ENCODE results near the gene PER3. TPM values are rescaled to one million over a fixed set of nuclear protein-coding genes. Genes with fewer than 3 reads are reported as not detected.

Gene PER3
- total RNA-seq, 1 experiment from 2014 or later, result 9.0 TPM

GRCh38 chr1:7738044-7738443 is 46.0 kb upstream of the PER3 start:
- Histone ChIP-seq H3K9me3 (ENCODE audit: control insufficient read depth, low read depth, low read length) (no peaks in the 10 kb centered on the region), H3K27ac (ENCODE audit: insufficient read length, low read depth, low read length) (no peak overlapping the region), H3K23ac (ENCODE audit: insufficient read length, low read depth, low read length) (no peak overlapping the region), H3K18ac (ENCODE audit: insufficient read length, low read depth, low read length) (no peak overlapping the region), H4K8ac (replicated peaks; ENCODE audit: insufficient read length, low read depth, low read length) (no peak overlapping the region), H2BK20ac (ENCODE audit: low read depth, low read length, poor library complexity, severe bottlenecking) (no peak overlapping the region), H3K14ac (ENCODE audit: insufficient read depth, low read length) (no peak overlapping the region), H3K4me1 (ENCODE audit: insufficient read depth, low read length) (no peaks in the 10 kb centered on the region), H2BK120ac (ENCODE audit: low read depth, low read length, poor library complexity, severe bottlenecking) (no peak overlapping the region), H2BK12ac (ENCODE audit: insufficient read length, low read depth, low read length) (no peak overlapping the region), H4K5ac (ENCODE audit: insufficient read length, low read depth, low read length) (no peak overlapping the region), H3K56ac (ENCODE audit: insufficient read length, low read depth, low read length) (no peak overlapping the region), H3K4me2 (ENCODE audit: insufficient read depth, insufficient read length, low read length) (no peak overlapping the region), H3K9ac (ENCODE audit: extremely low read depth, insufficient read length, low read length) (no peak overlapping the region), H3K23me2 (ENCODE audit: insufficient read length, low read depth, low read length, poor library complexity, severe bottlenecking) (no peaks in the 10 kb centered on the region), H3K27me3 (ENCODE audit: insufficient read depth, low read length) (no peaks in the 10 kb centered on the region), H2AFZ (ENCODE audit: low read length) (no peak overlapping the region), H3K4ac (ENCODE audit: low read depth, low read length) (no peak overlapping the region), H3K79me1 (ENCODE audit: insufficient read depth, low read depth, low read length, poor library complexity, severe bottlenecking) (no peaks in the 10 kb centered on the region), H4K91ac (ENCODE audit: insufficient read length, low read depth, low read length) (no peak overlapping the region), H2BK15ac (ENCODE audit: low read depth, low read length) (no peak overlapping the region), H4K20me1 (ENCODE audit: control insufficient read depth, insufficient read depth, insufficient read length) (no peaks in the 10 kb centered on the region), H3T11ph (ENCODE audit: low read length) (no peak overlapping the region), H3K79me2 (ENCODE audit: insufficient read depth, low read length) (no peaks in the 10 kb centered on the region), H2AK5ac (ENCODE audit: insufficient read length, low read length) (no peak overlapping the region), H2BK5ac (ENCODE audit: insufficient read length, low read length) (no peak overlapping the region)
- H3K9me3 Mint-ChIP-seq, result peaks cover 0 to 4% of the 10 kb centered on the region in 2 experiments; a peak in 1 of 5 replicates
- no CpG with 5 or more reads among the region's 6 CpGs for WGBS (ENCODE audit: extremely low coverage, insufficient read length, low lambda C conversion rate)
- H3K36me3 Mint-ChIP-seq (ENCODE audit: insufficient read depth in 1 of 3, low read depth in 3 of 3), result peaks cover 21 to 36% (median 21%) of the 10 kb centered on the region in 3 experiments
- no peak for TF ChIP-seq CTCF (conservative IDR thresholded peaks at IDR 0.05)
- no peak for DNase-seq
- no peak overlapping the region for H3K4me3 Mint-ChIP-seq
- H3K4me1 Mint-ChIP-seq, result no peaks in the 10 kb centered on the region
- no peak overlapping the region for H3K27ac Mint-ChIP-seq
- no peaks in the 10 kb centered on the region for H3K27me3 Mint-ChIP-seq (ENCODE audit: low read depth)

Measured in H9 (cell line).